ENCODE data around the gene BANF2.

DNA sequence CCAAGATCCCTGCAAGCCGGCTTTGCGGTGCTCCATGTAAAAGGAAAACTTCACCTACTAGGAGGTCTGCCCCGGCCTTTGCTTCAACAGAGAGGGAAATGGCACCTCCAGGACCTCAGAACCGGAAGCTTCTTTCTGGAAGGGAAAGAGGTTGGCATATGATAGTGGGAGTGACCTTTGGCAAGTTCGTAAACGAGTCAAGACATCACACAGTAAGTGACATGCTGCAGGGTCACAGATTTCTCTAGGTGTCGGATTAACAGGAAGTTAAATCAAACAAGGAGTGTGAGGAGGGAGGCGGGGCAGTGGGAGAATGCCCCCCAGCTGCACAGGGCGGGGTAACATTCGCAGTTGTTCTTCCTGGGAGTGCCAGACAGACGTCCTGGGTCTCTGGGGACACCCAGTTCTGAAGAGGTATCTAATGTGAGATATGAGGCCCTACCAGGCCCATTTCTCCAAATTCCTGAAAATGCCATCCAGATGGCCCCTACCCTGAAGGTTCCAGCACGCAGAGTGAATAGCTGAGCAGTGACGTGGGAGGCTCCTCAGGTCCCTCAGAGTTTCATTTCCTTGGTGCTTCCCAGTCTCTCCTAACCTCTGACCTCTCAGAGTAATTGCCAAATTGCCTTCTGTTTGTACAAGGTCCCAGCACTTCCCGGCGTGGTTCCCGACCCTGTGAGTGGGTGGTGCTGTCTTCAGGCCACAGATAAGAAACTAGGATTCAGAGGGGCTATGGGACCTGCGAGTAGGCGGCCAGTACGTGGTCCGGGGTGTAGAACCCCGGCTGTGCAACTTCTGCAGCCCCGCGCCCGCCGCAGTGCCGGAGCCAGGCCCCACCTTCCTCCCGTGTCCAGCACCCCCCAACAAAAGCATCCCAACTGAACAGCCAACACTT, 19.6 kb upstream of the BANF2 start:
- TF ChIP-seq POLR2A (IDR thresholded peaks at IDR 0.05) (no peak), CTCF (IDR thresholded peaks at IDR 0.05) (no peak)

Measured in testis (tissue), 2 donors.